ENCODE results near the gene CDC20B. TPM values are rescaled to one million over a fixed set of nuclear protein-coding genes. Genes with fewer than 3 reads are reported as not detected.

CDC20B gene
- total and polyA plus RNA-seq, 7 donors = not detected

GRCh38 chr5:55146080-55146479, 26.9 kb downstream of the CDC20B start:
- ATAC-seq = no peak
- no peak overlapping the region for H3K27ac ChIP-seq

GRCh38 chr5:55143624-55144023, 29.4 kb downstream of the CDC20B start:
- intact Hi-C loops (cut with DNase I) = loop anchor here (5.0 to 10.0 kb wide), 3 partner anchors 189 to 629 kb away; partner anchors contain the start of gene SNX18 (in 1 of the 2)
- TF ChIP-seq CTCF (IDR thresholded peaks at IDR 0.05) = no peak
- Histone ChIP-seq H3K4me1 (no peaks in the 10 kb centered on the region), H3K27me3 (ENCODE audit: insufficient read depth in 3 of 3, low read length in 2 of 3) (peaks cover 0 to 5% (median 4%) of the 10 kb centered on the region in 3 donors), H3K36me3 (ENCODE audit: insufficient read depth in 1 of 2, low read depth in 1 of 2) (no peaks in the 10 kb centered on the region), H3K27ac (no peak overlapping the region), H3K4me3 (no peak overlapping the region), H3K9me3 (no peaks in the 10 kb centered on the region)
- 56 to 68% (median 57%) methylated on average over 4 of the region's 4 CpGs for WGBS, 3 donors
- no peak for ATAC-seq
- no peak for DNase-seq

More at GRCh38 chr5:55146080-55146479, 26.9 kb downstream of the CDC20B start:
- TF ChIP-seq CTCF (IDR thresholded peaks at IDR 0.05) = no peak
- 72 to 88% (median 79%) methylated on average over 8 of the region's 8 CpGs for WGBS, 3 donors
- Histone ChIP-seq H3K4me3 (no peak overlapping the region), H3K27me3 (ENCODE audit: insufficient read depth in 3 of 3, low read length in 2 of 3) (peaks cover 0 to 5% (median 4%) of the 10 kb centered on the region in 3 donors), H3K4me1 (no peaks in the 10 kb centered on the region), H3K9me3 (no peaks in the 10 kb centered on the region), H3K36me3 (ENCODE audit: insufficient read depth in 1 of 2, low read depth in 1 of 2) (no peaks in the 10 kb centered on the region)
- no peak for DNase-seq
- intact Hi-C loops (cut with DNase I) = loop anchor here in 1 of 2 donors (2.0 to 10.0 kb wide), 3 partner anchors 191 to 631 kb away; partner anchors contain the start of gene SNX18

- no peak for DNase-seq
- Histone ChIP-seq H3K36me3 (ENCODE audit: insufficient read depth in 1 of 2, low read depth in 1 of 2) (no peaks in the 10 kb centered on the region), H3K4me3 (no peak overlapping the region), H3K27ac (no peak overlapping the region), H3K27me3 (ENCODE audit: insufficient read depth in 3 of 3, low read length in 2 of 3) (peaks cover 0 to 5% (median 4%) of the 10 kb centered on the region in 3 donors), H3K9me3 (no peaks in the 10 kb centered on the region), H3K4me1 (no peaks in the 10 kb centered on the region)
- ATAC-seq = no peak
- intact Hi-C loops (cut with DNase I) = loop anchor here (5.0 to 10.0 kb wide), 3 partner anchors 187 to 627 kb away; partner anchors contain the start of gene SNX18 (in 1 of the 2)
- no peak for TF ChIP-seq CTCF (IDR thresholded peaks at IDR 0.05)
- 89 to 92% (median 91%) methylated on average over 9 of the region's 9 CpGs for WGBS, 3 donors
These were observed 30.9 kb downstream of the CDC20B start for GRCh38 chr5:55141945-55142690.

- Histone ChIP-seq H3K27ac (no peak overlapping the region), H3K4me3 (no peak overlapping the region), H3K9me3 (no peaks in the 10 kb centered on the region), H3K27me3 (ENCODE audit: insufficient read depth in 3 of 3, low read length in 2 of 3) (peaks cover 0 to 5% (median 4%) of the 10 kb centered on the region in 3 donors), H3K36me3 (ENCODE audit: insufficient read depth in 1 of 2, low read depth in 1 of 2) (no peaks in the 10 kb centered on the region), H3K4me1 (no peaks in the 10 kb centered on the region)
- no peak for ATAC-seq
- WGBS, 3 donors = 78% methylated on average over 9 of the region's 9 CpGs
- intact Hi-C loops (cut with DNase I) = loop anchor here (5.0 to 10.0 kb wide), 3 partner anchors 186 to 626 kb away; partner anchors contain the start of gene SNX18 (in 1 of the 2)
- DNase-seq = no peak
- TF ChIP-seq CTCF (IDR thresholded peaks at IDR 0.05) = no peak
These were observed 31.9 kb downstream of the CDC20B start for GRCh38 chr5:55140908-55141665.

Measured in psoas muscle (tissue), 8 donors.